ENCODE measurements around the gene CYB5R3.
"Not testable (repeated sequence)": the region's sequence is repeated elsewhere in the genome, so short reads cannot be mapped to it uniquely, and the experiment has no call there.

CYB5R3 gene

DNA sequence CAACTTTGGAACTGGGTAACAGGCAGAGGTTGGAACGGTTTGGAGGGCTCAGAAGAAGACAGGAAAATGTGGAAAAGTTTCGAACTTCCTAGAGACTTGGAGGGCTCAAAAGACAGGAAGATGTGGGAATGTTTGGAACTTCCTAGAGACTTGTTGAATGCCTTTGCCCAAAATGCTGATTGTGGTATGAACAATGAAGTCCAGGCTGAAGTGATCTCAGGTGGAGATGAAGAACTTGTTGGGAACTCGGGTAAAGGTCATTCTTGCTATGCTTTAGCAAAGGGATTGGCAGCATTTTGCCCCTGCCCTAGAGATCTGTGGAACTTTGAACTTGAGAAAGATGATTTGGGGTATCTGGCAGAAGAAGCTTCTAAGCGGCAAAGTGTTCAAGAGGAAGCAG lies 28.7 kb upstream of the CYB5R3 start:
- H3K36me3 ChIP-seq (ENCODE audit: control insufficient read depth, insufficient read depth, low read length); H3K4me3 ChIP-seq (ENCODE audit: low read length); H3K4me1 ChIP-seq (ENCODE audit: control insufficient read depth, insufficient read depth, low read length); H3K9me3 ChIP-seq (ENCODE audit: control insufficient read depth, insufficient read depth, low read length); H3K27ac ChIP-seq (ENCODE audit: low read length); DNase-seq (ENCODE audit: low read depth, low spot score); H3K27me3 ChIP-seq (ENCODE audit: control insufficient read depth, insufficient read depth, low read length): not testable (repeated sequence)
- WGBS (ENCODE audit: insufficient coverage, insufficient read length): no CpG with 5 or more reads among the region's 4 CpGs

- no CpG with 5 or more reads among the region's 7 CpGs for WGBS (ENCODE audit: insufficient coverage, insufficient read length)
- no peak for DNase-seq (ENCODE audit: low read depth, low spot score)
- no peaks in the 10 kb centered on the region for H3K9me3 ChIP-seq (ENCODE audit: control insufficient read depth, insufficient read depth, low read length)
- no peaks in the 10 kb centered on the region for H3K27me3 ChIP-seq (ENCODE audit: control insufficient read depth, insufficient read depth, low read length)
- no peak overlapping the region for H3K4me3 ChIP-seq (ENCODE audit: low read length)
- H3K4me1 ChIP-seq (ENCODE audit: control insufficient read depth, insufficient read depth, low read length): no peaks in the 10 kb centered on the region
- no peaks in the 10 kb centered on the region for H3K36me3 ChIP-seq (ENCODE audit: control insufficient read depth, insufficient read depth, low read length)
- no peak overlapping the region for H3K27ac ChIP-seq (ENCODE audit: low read length)
Observed at GRCh38 chr22:42676059-42676607, 26.9 kb upstream of the CYB5R3 start.

DNA sequence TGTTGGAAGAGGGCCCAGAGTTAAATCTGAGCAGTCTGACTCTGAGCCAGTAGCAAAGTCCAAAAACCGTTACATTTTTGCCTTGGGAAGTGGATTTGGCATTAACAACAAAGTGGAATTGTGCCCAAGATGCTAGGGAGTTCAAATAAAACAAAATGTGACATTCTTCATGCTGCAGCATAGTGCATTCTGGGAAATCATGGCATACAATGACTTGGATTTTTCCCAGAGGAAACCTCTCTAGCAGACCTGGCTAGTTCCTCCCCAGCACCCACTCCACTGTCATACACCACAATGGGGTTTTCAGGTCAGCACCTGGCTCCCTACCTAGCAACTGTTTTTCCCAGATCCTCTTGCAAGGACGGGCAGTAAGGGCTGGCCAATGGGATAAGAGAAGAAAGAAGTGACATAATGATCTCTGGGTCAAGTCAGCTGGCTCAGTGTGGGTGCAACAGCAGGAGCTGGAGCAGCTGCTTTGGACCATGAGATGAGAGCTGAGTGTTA lies 24.8 kb upstream of the CYB5R3 start:
- DNase-seq (ENCODE audit: low read depth, low spot score): no peak
- no peaks in the 10 kb centered on the region for H3K36me3 ChIP-seq (ENCODE audit: control insufficient read depth, insufficient read depth, low read length)
- WGBS (ENCODE audit: insufficient coverage, insufficient read length): no CpG with 5 or more reads among the region's 2 CpGs
- H3K27ac ChIP-seq (ENCODE audit: low read length): no peak overlapping the region
- no peaks in the 10 kb centered on the region for H3K9me3 ChIP-seq (ENCODE audit: control insufficient read depth, insufficient read depth, low read length)
- no peak overlapping the region for H3K4me3 ChIP-seq (ENCODE audit: low read length)
- H3K27me3 ChIP-seq (ENCODE audit: control insufficient read depth, insufficient read depth, low read length): no peaks in the 10 kb centered on the region
- no peaks in the 10 kb centered on the region for H3K4me1 ChIP-seq (ENCODE audit: control insufficient read depth, insufficient read depth, low read length)

DNA sequence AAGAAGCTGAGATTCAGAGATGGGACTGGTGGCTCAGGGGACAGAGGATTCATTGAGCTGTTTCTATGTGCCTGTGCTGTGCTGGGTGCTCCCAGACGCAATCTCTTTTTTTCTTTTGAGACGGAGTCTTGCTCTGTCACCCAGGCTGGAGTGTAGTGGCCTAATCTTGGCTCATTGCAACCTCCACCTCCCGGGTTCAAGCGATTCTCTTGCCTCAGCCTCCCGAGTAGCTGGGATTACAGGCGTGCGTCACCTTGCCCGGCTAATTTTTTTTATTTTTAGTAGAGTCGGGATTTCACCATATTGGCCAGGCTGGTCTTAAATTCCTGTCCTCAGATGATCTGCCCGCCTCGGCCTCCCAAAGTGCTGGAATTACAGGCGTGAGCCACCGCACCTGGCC lies 23.9 kb upstream of the CYB5R3 start:
- H3K9me3 ChIP-seq (ENCODE audit: control insufficient read depth, insufficient read depth, low read length); DNase-seq (ENCODE audit: low read depth, low spot score); H3K27ac ChIP-seq (ENCODE audit: low read length); H3K36me3 ChIP-seq (ENCODE audit: control insufficient read depth, insufficient read depth, low read length); H3K4me1 ChIP-seq (ENCODE audit: control insufficient read depth, insufficient read depth, low read length); H3K4me3 ChIP-seq (ENCODE audit: low read length); H3K27me3 ChIP-seq (ENCODE audit: control insufficient read depth, insufficient read depth, low read length): not testable (repeated sequence)
- WGBS (ENCODE audit: insufficient coverage, insufficient read length): no CpG with 5 or more reads among the region's 13 CpGs

GRCh38 chr22:42670921-42671709 lies 21.9 kb upstream of the CYB5R3 start:
- no CpG with 5 or more reads among the region's 19 CpGs for WGBS (ENCODE audit: insufficient coverage, insufficient read length)
- H3K4me1 ChIP-seq (ENCODE audit: control insufficient read depth, insufficient read depth, low read length): no peaks in the 10 kb centered on the region
- H3K4me3 ChIP-seq (ENCODE audit: low read length): no peak overlapping the region
- no peak for DNase-seq (ENCODE audit: low read depth, low spot score)
- no peaks in the 10 kb centered on the region for H3K27me3 ChIP-seq (ENCODE audit: control insufficient read depth, insufficient read depth, low read length)
- H3K36me3 ChIP-seq (ENCODE audit: control insufficient read depth, insufficient read depth, low read length): no peaks in the 10 kb centered on the region
- H3K27ac ChIP-seq (ENCODE audit: low read length): no peak overlapping the region
- H3K9me3 ChIP-seq (ENCODE audit: control insufficient read depth, insufficient read depth, low read length): no peaks in the 10 kb centered on the region

- no CpG with 5 or more reads among the region's 4 CpGs for WGBS (ENCODE audit: insufficient coverage, insufficient read length)
- no peaks in the 10 kb centered on the region for H3K27me3 ChIP-seq (ENCODE audit: control insufficient read depth, insufficient read depth, low read length)
- H3K4me1 ChIP-seq (ENCODE audit: control insufficient read depth, insufficient read depth, low read length): no peaks in the 10 kb centered on the region
Observed at GRCh38 chr22:42670046-42670445, 20.9 kb upstream of the CYB5R3 start.

DNA sequence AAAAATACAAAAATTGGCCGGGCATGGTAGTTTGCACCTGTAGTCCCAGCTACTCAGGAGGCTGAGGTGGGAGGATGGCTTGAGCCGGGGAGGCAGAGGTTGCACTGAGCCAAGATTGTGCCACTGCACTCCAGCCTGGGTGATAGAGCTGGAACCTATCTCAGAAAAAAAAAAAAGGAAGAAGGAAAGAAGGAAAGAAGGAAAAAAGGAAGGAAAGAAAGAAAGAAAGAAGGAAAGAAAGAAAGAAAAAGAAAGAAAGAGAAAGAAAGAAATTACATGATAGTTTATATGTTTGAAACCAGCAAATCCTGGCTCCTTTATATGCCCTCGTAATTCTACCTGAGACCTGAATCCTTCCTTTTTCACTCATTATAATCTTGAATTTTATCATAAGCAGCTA lies 17.2 kb upstream of the CYB5R3 start:
- no CpG with 5 or more reads among the region's 3 CpGs for WGBS (ENCODE audit: insufficient coverage, insufficient read length)
- not testable (repeated sequence) for H3K36me3 ChIP-seq (ENCODE audit: control insufficient read depth, insufficient read depth, low read length); H3K27me3 ChIP-seq (ENCODE audit: control insufficient read depth, insufficient read depth, low read length); H3K9me3 ChIP-seq (ENCODE audit: control insufficient read depth, insufficient read depth, low read length); H3K27ac ChIP-seq (ENCODE audit: low read length); H3K4me1 ChIP-seq (ENCODE audit: control insufficient read depth, insufficient read depth, low read length); H3K4me3 ChIP-seq (ENCODE audit: low read length); DNase-seq (ENCODE audit: low read depth, low spot score)

More at GRCh38 chr22:42670046-42670445, 20.9 kb upstream of the CYB5R3 start:
- no peak overlapping the region for H3K27ac ChIP-seq (ENCODE audit: low read length)
- DNase-seq (ENCODE audit: low read depth, low spot score): no peak
- no peak overlapping the region for H3K4me3 ChIP-seq (ENCODE audit: low read length)
- H3K9me3 ChIP-seq (ENCODE audit: control insufficient read depth, insufficient read depth, low read length): no peaks in the 10 kb centered on the region
- H3K36me3 ChIP-seq (ENCODE audit: control insufficient read depth, insufficient read depth, low read length): no peaks in the 10 kb centered on the region

- no CpG with 5 or more reads among the region's 11 CpGs for WGBS (ENCODE audit: insufficient coverage, insufficient read length)
- Histone ChIP-seq H3K27me3 (ENCODE audit: control insufficient read depth, insufficient read depth, low read length) (peaks cover 4% of the 10 kb centered on the region; the same call in 1 of the 2 replicates), H3K4me3 (ENCODE audit: low read length) (no peak overlapping the region), H3K36me3 (ENCODE audit: control insufficient read depth, insufficient read depth, low read length) (no peaks in the 10 kb centered on the region), H3K9me3 (ENCODE audit: control insufficient read depth, insufficient read depth, low read length) (no peaks in the 10 kb centered on the region), H3K27ac (ENCODE audit: low read length) (no peak overlapping the region), H3K4me1 (ENCODE audit: control insufficient read depth, insufficient read depth, low read length) (0 out of 2 replicates have a peak, but pooled peaks cover 2% of the 10 kb centered on the region)
- no peak for DNase-seq (ENCODE audit: low read depth, low spot score)
Observed at GRCh38 chr22:42664976-42665831, 16.0 kb upstream of the CYB5R3 start.

DNA sequence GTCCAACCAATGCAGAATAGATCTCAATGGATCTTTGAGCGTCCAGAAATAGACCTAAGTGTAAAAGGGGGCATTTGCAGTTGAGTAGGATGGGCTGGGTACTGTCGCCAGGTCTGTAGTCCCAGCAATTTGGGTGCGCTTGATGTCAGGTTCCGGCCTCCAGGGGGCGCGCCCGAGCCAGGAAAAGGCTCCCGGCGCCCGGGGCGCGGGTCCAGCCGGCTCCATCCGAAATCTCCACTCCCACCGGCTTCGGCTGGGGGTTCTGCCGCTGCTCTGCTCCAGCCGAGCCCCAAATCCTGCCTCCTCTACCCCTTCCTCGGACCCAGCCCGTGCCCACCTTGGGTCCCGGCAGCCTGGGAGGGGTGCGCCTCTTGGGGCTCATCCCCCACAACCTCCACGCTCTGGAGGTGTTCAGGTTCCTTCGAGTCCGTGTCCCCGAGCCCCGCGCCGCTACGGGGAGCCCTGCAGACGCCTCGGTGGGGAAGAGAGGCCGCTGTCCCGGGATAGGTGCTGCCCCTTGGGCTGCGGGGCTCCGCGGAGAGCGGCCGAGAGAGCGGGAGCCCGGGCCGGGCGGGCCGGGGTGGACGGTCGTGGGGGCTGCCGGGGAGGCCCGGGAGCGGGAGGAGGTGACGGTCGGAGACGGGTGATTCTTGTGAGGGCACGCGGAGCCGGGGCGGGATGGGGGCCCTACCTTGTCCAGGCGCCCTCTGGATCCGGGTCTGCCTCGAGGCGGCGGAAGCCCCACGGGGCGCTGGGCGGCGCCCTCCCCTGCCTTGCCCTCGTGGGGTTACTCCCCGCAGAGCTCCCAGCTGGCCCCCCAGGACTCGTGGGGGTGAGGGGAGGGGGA lies 13.0 kb upstream of the CYB5R3 start:
- Histone ChIP-seq H3K9me3 (ENCODE audit: control insufficient read depth, insufficient read depth, low read length) (no peaks in the 10 kb centered on the region), H3K4me1 (ENCODE audit: control insufficient read depth, insufficient read depth, low read length) (0 out of 2 replicates have a peak, but pooled peaks cover 2% of the 10 kb centered on the region), H3K27me3 (ENCODE audit: control insufficient read depth, insufficient read depth, low read length) (peaks cover 4% of the 10 kb centered on the region; the same call in 1 of the 2 replicates), H3K27ac (ENCODE audit: low read length) (no peak overlapping the region), H3K4me3 (ENCODE audit: low read length) (peak overlapping the region; percentile 35; the same call in 1 of the 2 replicates), H3K36me3 (ENCODE audit: control insufficient read depth, insufficient read depth, low read length) (no peaks in the 10 kb centered on the region)
- DNase-seq (ENCODE audit: low read depth, low spot score): no peak
- no CpG with 5 or more reads among the region's 68 CpGs for WGBS (ENCODE audit: insufficient coverage, insufficient read length)

DNA sequence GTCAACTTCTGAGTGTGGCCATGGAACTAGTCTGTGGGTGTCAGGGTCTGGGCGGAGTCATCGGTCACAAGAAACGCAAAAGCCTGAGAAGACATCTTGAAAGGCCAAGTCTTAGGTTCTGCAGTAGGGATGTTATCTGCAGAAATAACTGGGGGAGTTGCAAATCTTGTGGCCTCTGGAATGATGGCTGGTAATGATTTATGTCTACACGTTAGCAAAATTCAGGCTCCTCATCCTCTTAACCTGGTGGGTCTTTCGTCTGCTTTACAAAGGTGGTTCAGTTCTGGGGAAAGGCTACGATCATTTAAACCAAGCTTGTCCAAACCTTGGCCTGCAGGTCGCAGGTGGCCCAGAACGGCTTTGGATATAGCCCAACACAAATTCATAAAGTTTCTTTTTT lies 7.4 kb upstream of the CYB5R3 start:
- Histone ChIP-seq H3K4me3 (ENCODE audit: low read length) (no peak overlapping the region), H3K27me3 (ENCODE audit: control insufficient read depth, insufficient read depth, low read length) (no peaks in the 10 kb centered on the region), H3K4me1 (ENCODE audit: control insufficient read depth, insufficient read depth, low read length) (no peaks in the 10 kb centered on the region), H3K36me3 (ENCODE audit: control insufficient read depth, insufficient read depth, low read length) (no peaks in the 10 kb centered on the region), H3K9me3 (ENCODE audit: control insufficient read depth, insufficient read depth, low read length) (no peaks in the 10 kb centered on the region), H3K27ac (ENCODE audit: low read length) (no peak overlapping the region)
- WGBS (ENCODE audit: insufficient coverage, insufficient read length): no CpG with 5 or more reads among the region's 8 CpGs
- DNase-seq (ENCODE audit: low read depth, low spot score): no peak

All from iPS DF 6.9 (cell line).